ENCODE measurements around the gene LSAMP.

- TF ChIP-seq EHMT2 (IDR thresholded peaks at IDR 0.05; ENCODE audit: low read depth) (no peak), JUNB (IDR thresholded peaks at IDR 0.05) (no peak), CTCF (IDR thresholded peaks at IDR 0.05) (no peak), MYC (IDR thresholded peaks at IDR 0.05; ENCODE audit: borderline replicate concordance, low read length) (no peak), JUN (IDR thresholded peaks at IDR 0.05) (no peak), E2F6 (IDR thresholded peaks at IDR 0.05; ENCODE audit: borderline replicate concordance, low read depth) (no peak), POLR2A (IDR thresholded peaks at IDR 0.05; ENCODE audit: low read length) (no peak), RNF2 (IDR thresholded peaks at IDR 0.05; ENCODE audit: borderline replicate concordance, low read depth) (no peak)
Measured at GRCh38 chr3:116425126-116425525, 20.2 kb downstream of the LSAMP start.
